ENCODE data around the gene PCBP3. TPM values are rescaled to one million over a fixed set of nuclear protein-coding genes. Genes with fewer than 3 reads are reported as not detected.

Gene PCBP3
- total and polyA plus RNA-seq, 2 of the 8 experiments (the other 6 are each of a cell fraction or from before 2014, with no cell fraction given) = 3.5 to 6.3 TPM

- Histone ChIP-seq H2BK15ac (ENCODE audit: low read length) (no peak overlapping the region), H3K4me3 (ENCODE audit: extremely low read depth in 1 of 4, insufficient read depth in 2 of 4, low read depth in 3 of 4, low read length in 4 of 4) (no peak overlapping the region), H3K79me2 (ENCODE audit: control insufficient read depth in 1 of 2, insufficient read depth in 2 of 2, low read length in 2 of 2) (no peaks in the 10 kb centered on the region), H3K14ac (ENCODE audit: insufficient read length) (no peak overlapping the region), H3K4ac (replicated peaks; ENCODE audit: insufficient read length, low read depth, low read length) (no peak overlapping the region), H4K20me1 (replicated peaks in 1 of 2; ENCODE audit: control insufficient read depth in 1 of 2, insufficient read depth in 2 of 2, low read length in 2 of 2) (no peaks in the 10 kb centered on the region), H4K91ac (replicated peaks; ENCODE audit: insufficient read length, low read length) (no peak overlapping the region), H4K8ac (ENCODE audit: extremely low read depth, insufficient read depth, low read length) (no peak overlapping the region), H2BK120ac (replicated peaks; ENCODE audit: low read depth, low read length) (no peak overlapping the region), H3K23me2 (ENCODE audit: low read depth, low read length) (no peaks in the 10 kb centered on the region), H3K23ac (ENCODE audit: insufficient read length) (no peak overlapping the region), H3K36me3 (ENCODE audit: control insufficient read depth in 2 of 4, insufficient read depth in 4 of 4, low read length in 3 of 4) (no peaks in the 10 kb centered on the region), H3K9ac (replicated peaks in 1 of 4; ENCODE audit: extremely low read depth in 1 of 4, low read depth in 3 of 4, low read length in 3 of 4) (no peak overlapping the region), H2BK5ac (ENCODE audit: low read depth, low read length) (no peak overlapping the region), H3K27ac (ENCODE audit: low read depth, low read length) (no peak overlapping the region), H2BK20ac (ENCODE audit: low read length) (no peak overlapping the region), H2BK12ac (ENCODE audit: low read depth, low read length) (no peak overlapping the region), H3K56ac (replicated peaks; ENCODE audit: insufficient read length, low read depth, low read length) (no peak overlapping the region), H2AK5ac (ENCODE audit: low read depth, low read length) (no peak overlapping the region), H3K4me2 (ENCODE audit: insufficient read depth in 1 of 2, low read depth in 2 of 2, low read length in 2 of 2) (no peak overlapping the region), H2AFZ (ENCODE audit: low read length) (no peak overlapping the region), H3K27me3 (replicated peaks in 1 of 4; ENCODE audit: control insufficient read depth in 3 of 4, extremely low read depth in 1 of 4, insufficient read depth in 3 of 4, low read length in 3 of 4) (no peaks in the 10 kb centered on the region), H4K5ac (ENCODE audit: insufficient read length, low read depth, low read length) (no peak overlapping the region), H3K18ac (ENCODE audit: extremely low read depth, low read length) (no peak overlapping the region), H3K9me3 (ENCODE audit: insufficient read depth in 2 of 2, low read depth in 1 of 2, low read length in 1 of 2) (no peaks in the 10 kb centered on the region), H3K79me1 (ENCODE audit: low read depth, low read length) (no peaks in the 10 kb centered on the region), H3K4me1 (replicated peaks in 1 of 4; ENCODE audit: control insufficient read depth in 3 of 4, insufficient read depth in 4 of 4, low read length in 3 of 4) (peaks cover 0 to 10% (median 4%) of the 10 kb centered on the region in 4 experiments; a peak in 2 of 7 replicates)
- FAIRE-seq = no peak
- WGBS, 2 experiments (ENCODE audit: extremely low coverage in 1 of 2, insufficient coverage in 1 of 2, insufficient read length in 1 of 2, insufficient replicate concordance in 2 of 2, low coverage in 1 of 2, low lambda C conversion rate in 2 of 2, missing lambda C conversion rate in 1 of 2) = 93% methylated on average over 19 of the region's 19 CpGs; no CpG with 5 or more reads in 1 of the 2 experiments
- TF ChIP-seq MAX (IDR thresholded peaks at IDR 0.05) (no peak), CEBPB (IDR thresholded peaks at IDR 0.05; ENCODE audit: low read depth, low read length) (no peak), RAD21 (IDR thresholded peaks at IDR 0.05 in 1 of 2, conservative IDR thresholded peaks at IDR 0.05 in 1 of 2; ENCODE audit: low read depth in 2 of 2, low read length in 2 of 2) (no peak), SP1 (IDR thresholded peaks at IDR 0.05; ENCODE audit: low read depth, low read length) (no peak), NRF1 (IDR thresholded peaks at IDR 0.05; ENCODE audit: low read depth, low read length) (no peak)
- ChIA-PET CTCF (ENCODE audit: partially characterized antibody) (interaction anchor here (1.1 to 2.5 kb wide), 6 partner anchors 9 to 28 kb away, joined by 3 to 9 read pairs (median 4); no protein-coding TSS in a partner anchor), POLR2A (ENCODE audit: partially characterized antibody) (no interaction called here)
- DNase-seq (ENCODE audit: low read depth in 1 of 2, low spot score in 2 of 2) = no peak
Observed at GRCh38 chr21:45853703-45854342, 210.3 kb downstream of the PCBP3 start.
